ENCODE measurements around the gene AP1B1. TPM values are rescaled to one million over a fixed set of nuclear protein-coding genes. Genes with fewer than 3 reads are reported as not detected.

Gene AP1B1
- total and polyA plus RNA-seq, 2 of the 8 experiments (the other 6 are each of a cell fraction or from before 2014, with no cell fraction given) = 64.2 to 86.8 TPM

- TF ChIP-seq CHD7 (IDR thresholded peaks at IDR 0.05; ENCODE audit: insufficient replicate concordance, low read length) (no peak), CHD1 (IDR thresholded peaks at IDR 0.05; ENCODE audit: low read depth, low read length) (no peak), RNF2 (IDR thresholded peaks at IDR 0.05; ENCODE audit: borderline replicate concordance, low read depth, low read length, missing control alignments, poor library complexity, severe bottlenecking) (no peak), TEAD4 (IDR thresholded peaks at IDR 0.05; ENCODE audit: low read depth, low read length) (peak; percentile 91), TAF7 (optimal IDR thresholded peaks at IDR 0.05; ENCODE audit: borderline replicate concordance, low read depth, low read length) (peak; percentile 33), ASH2L (IDR thresholded peaks at IDR 0.05; ENCODE audit: low read length) (no peak), EZH2 (IDR thresholded peaks at IDR 0.05; ENCODE audit: low read depth, low read length, severe bottlenecking) (no peak), PHF8 (conservative IDR thresholded peaks at IDR 0.05; ENCODE audit: low read depth, low read length) (peak; percentile 10; the same call in 1 of the 2 replicates), TCF12 (IDR thresholded peaks at IDR 0.05; ENCODE audit: low read depth, low read length) (no peak), TAF1 (IDR thresholded peaks at IDR 0.05; ENCODE audit: low read depth, low read length) (peak; percentile 27; the same call in 1 of the 2 replicates)
These were observed 81.4 kb downstream of the AP1B1 start (continued) for GRCh38 chr22:29306835-29307595.

Measured in H1 (cell line).